DND-41 (cell line): ENCODE data around the gene RGPD6.
"Not testable (repeated sequence)": the region's sequence is repeated elsewhere in the genome, so short reads cannot be mapped to it uniquely, and the experiment has no call there.

Experiments
- EZH2 ChIP-seq: IDR thresholded peaks from 3 replicates; pipeline ENCODE4 v1.6.1; 2012; ENCODE audit warnings: borderline replicate concordance, low read depth, mild to moderate bottlenecking, moderate library complexity, low read length, inconsistent platforms; ENCODE audit not compliant: severe bottlenecking
- TF ChIP-seq, protein P1 (sequence below): IDR thresholded peaks from 2 replicates; pipeline ENCODE4 v1.5.1; 2012; ENCODE audit warnings: borderline replicate concordance, low read length, moderate library complexity, mild to moderate bottlenecking; ENCODE audit not compliant: poor library complexity, severe bottlenecking; ENCODE audit errors: extremely low read depth

GRCh38 chr2:110576763-110577416 is at the start of gene RGPD6:
- TF ChIP-seq, protein P1, sequence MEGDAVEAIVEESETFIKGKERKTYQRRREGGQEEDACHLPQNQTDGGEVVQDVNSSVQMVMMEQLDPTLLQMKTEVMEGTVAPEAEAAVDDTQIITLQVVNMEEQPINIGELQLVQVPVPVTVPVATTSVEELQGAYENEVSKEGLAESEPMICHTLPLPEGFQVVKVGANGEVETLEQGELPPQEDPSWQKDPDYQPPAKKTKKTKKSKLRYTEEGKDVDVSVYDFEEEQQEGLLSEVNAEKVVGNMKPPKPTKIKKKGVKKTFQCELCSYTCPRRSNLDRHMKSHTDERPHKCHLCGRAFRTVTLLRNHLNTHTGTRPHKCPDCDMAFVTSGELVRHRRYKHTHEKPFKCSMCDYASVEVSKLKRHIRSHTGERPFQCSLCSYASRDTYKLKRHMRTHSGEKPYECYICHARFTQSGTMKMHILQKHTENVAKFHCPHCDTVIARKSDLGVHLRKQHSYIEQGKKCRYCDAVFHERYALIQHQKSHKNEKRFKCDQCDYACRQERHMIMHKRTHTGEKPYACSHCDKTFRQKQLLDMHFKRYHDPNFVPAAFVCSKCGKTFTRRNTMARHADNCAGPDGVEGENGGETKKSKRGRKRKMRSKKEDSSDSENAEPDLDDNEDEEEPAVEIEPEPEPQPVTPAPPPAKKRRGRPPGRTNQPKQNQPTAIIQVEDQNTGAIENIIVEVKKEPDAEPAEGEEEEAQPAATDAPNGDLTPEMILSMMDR: not testable (repeated sequence)
- TF ChIP-seq EZH2: not testable (repeated sequence)
